ENCODE data around the gene JAKMIP2.

JAKMIP2 gene

GRCh38 chr5:147693233-147693632 is 89.3 kb downstream of the JAKMIP2 start:
- Histone ChIP-seq H3K4me1 (ENCODE audit: insufficient read depth, low read length, poor library complexity, severe bottlenecking) (no peaks in the 10 kb centered on the region), H3K4me2 (ENCODE audit: low read depth, low read length, poor library complexity, severe bottlenecking) (no peak overlapping the region), H2AFZ (ENCODE audit: low read length) (no peak overlapping the region), H3K36me3 (ENCODE audit: insufficient read depth, low read length) (no peaks in the 10 kb centered on the region), H3K27me3 (ENCODE audit: insufficient read depth, low read length, poor library complexity, severe bottlenecking) (no peaks in the 10 kb centered on the region), H4K20me1 (ENCODE audit: insufficient read depth, low read length, poor library complexity, severe bottlenecking) (no peaks in the 10 kb centered on the region), H3K79me2 (ENCODE audit: insufficient read depth, low read length) (no peaks in the 10 kb centered on the region), H3F3A (ENCODE audit: low read depth) (no peaks in the 10 kb centered on the region), H3K9ac (ENCODE audit: low read depth, low read length, poor library complexity, severe bottlenecking) (no peak overlapping the region), H3K9me3 (ENCODE audit: insufficient read depth, low read depth, low read length) (peaks cover 4% of the 10 kb centered on the region; the same call in 1 of the 2 replicates), H3K9me2 (replicated peaks; ENCODE audit: low read depth, low read length) (no peaks in the 10 kb centered on the region), H3K4me3 (ENCODE audit: low read length, poor library complexity, severe bottlenecking) (no peak overlapping the region)
- TF ChIP-seq EZH2phosphoT487 (IDR thresholded peaks at IDR 0.05; ENCODE audit: borderline replicate concordance) (no peak), CTCF (conservative IDR thresholded peaks at IDR 0.05; ENCODE audit: low read length) (no peak)

- TF ChIP-seq CTCF (conservative IDR thresholded peaks at IDR 0.05; ENCODE audit: low read length) (no peak), EZH2phosphoT487 (IDR thresholded peaks at IDR 0.05; ENCODE audit: borderline replicate concordance) (no peak)
- Histone ChIP-seq H3K79me2 (ENCODE audit: insufficient read depth, low read length) (no peaks in the 10 kb centered on the region), H3K36me3 (ENCODE audit: insufficient read depth, low read length) (no peaks in the 10 kb centered on the region)
Observed at GRCh38 chr5:147691130-147691529, 91.4 kb downstream of the JAKMIP2 start.

GRCh38 chr5:147690595-147690994 is 91.9 kb downstream of the JAKMIP2 start:
- Histone ChIP-seq H3K4me3 (ENCODE audit: low read length, poor library complexity, severe bottlenecking) (no peak overlapping the region), H3K9me2 (replicated peaks; ENCODE audit: low read depth, low read length) (no peaks in the 10 kb centered on the region), H3K4me1 (ENCODE audit: insufficient read depth, low read length, poor library complexity, severe bottlenecking) (no peaks in the 10 kb centered on the region), H3F3A (ENCODE audit: low read depth) (no peaks in the 10 kb centered on the region), H2AFZ (ENCODE audit: low read length) (no peak overlapping the region), H3K9ac (ENCODE audit: low read depth, low read length, poor library complexity, severe bottlenecking) (no peak overlapping the region), H4K20me1 (ENCODE audit: insufficient read depth, low read length, poor library complexity, severe bottlenecking) (no peaks in the 10 kb centered on the region), H3K9me3 (ENCODE audit: insufficient read depth, low read depth, low read length) (no peaks in the 10 kb centered on the region), H3K36me3 (ENCODE audit: insufficient read depth, low read length) (no peaks in the 10 kb centered on the region), H3K27me3 (ENCODE audit: insufficient read depth, low read length, poor library complexity, severe bottlenecking) (no peaks in the 10 kb centered on the region), H3K4me2 (ENCODE audit: low read depth, low read length, poor library complexity, severe bottlenecking) (no peak overlapping the region), H3K79me2 (ENCODE audit: insufficient read depth, low read length) (no peaks in the 10 kb centered on the region)
- TF ChIP-seq CTCF (conservative IDR thresholded peaks at IDR 0.05; ENCODE audit: low read length) (peak; percentile 38), EZH2phosphoT487 (IDR thresholded peaks at IDR 0.05; ENCODE audit: borderline replicate concordance) (no peak)

More at GRCh38 chr5:147691130-147691529, 91.4 kb downstream of the JAKMIP2 start:
- Histone ChIP-seq H3F3A (ENCODE audit: low read depth) (no peaks in the 10 kb centered on the region), H3K9me2 (replicated peaks; ENCODE audit: low read depth, low read length) (no peaks in the 10 kb centered on the region), H2AFZ (ENCODE audit: low read length) (no peak overlapping the region), H4K20me1 (ENCODE audit: insufficient read depth, low read length, poor library complexity, severe bottlenecking) (no peaks in the 10 kb centered on the region), H3K4me1 (ENCODE audit: insufficient read depth, low read length, poor library complexity, severe bottlenecking) (no peaks in the 10 kb centered on the region), H3K4me3 (ENCODE audit: low read length, poor library complexity, severe bottlenecking) (no peak overlapping the region), H3K9ac (ENCODE audit: low read depth, low read length, poor library complexity, severe bottlenecking) (no peak overlapping the region), H3K4me2 (ENCODE audit: low read depth, low read length, poor library complexity, severe bottlenecking) (no peak overlapping the region), H3K27me3 (ENCODE audit: insufficient read depth, low read length, poor library complexity, severe bottlenecking) (no peaks in the 10 kb centered on the region), H3K9me3 (ENCODE audit: insufficient read depth, low read depth, low read length) (no peaks in the 10 kb centered on the region)
